ENCODE results near the gene MLH1. TPM values are rescaled to one million over a fixed set of nuclear protein-coding genes. Genes with fewer than 3 reads are reported as not detected.

The MLH1 gene
- total RNA-seq, 4 donors from 2014 or later = 19.4 to 38.0 (median 27.8) TPM

DNA sequence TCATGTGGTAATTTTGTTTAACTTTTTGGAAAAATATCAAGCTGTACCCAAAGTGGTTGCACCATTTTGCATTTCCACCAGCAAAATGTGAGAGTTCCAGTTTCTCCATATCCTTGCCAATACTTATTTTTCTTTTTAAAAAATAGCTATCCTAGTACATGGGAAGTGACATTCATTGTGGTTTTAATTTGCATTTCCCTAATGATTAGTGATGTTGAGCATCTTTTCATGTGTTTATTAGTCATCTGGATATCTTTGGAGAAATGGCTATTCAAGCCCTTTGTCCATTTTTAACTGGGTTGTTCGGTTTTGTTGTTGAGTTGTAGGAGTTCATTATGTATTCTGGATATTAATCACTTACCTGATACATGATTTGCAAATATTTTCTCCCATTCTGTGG is 29.0 kb upstream of the MLH1 start:
- peaks cover 0 to 4% (median 0%) of the 10 kb centered on the region in 4 donors for H3K4me1 ChIP-seq
- WGBS, 2 donors (ENCODE audit: low coverage in 1 of 2) = 91 to 97% methylated on average over 1 of the region's 1 CpG
- in situ Hi-C loops (cut with MboI; ENCODE audit: low pct_ligation_motif_present in 1 of 4, low pct_unique_long_range_greater_than_20kb in 1 of 4, low sequenced_read_pairs in 3 of 4) = loop anchor here in 2 of 4 donors (25.0 kb wide), 1 partner anchor 227 kb away; no protein-coding TSS in a partner anchor

GRCh38 chr3:36964817-36965216 is 28.5 kb upstream of the MLH1 start:
- no peak overlapping the region for H3K4me3 ChIP-seq
- DNase-seq = no peak
- no peak for TF ChIP-seq POLR2AphosphoS5 (IDR thresholded peaks at IDR 0.05)
- TF ChIP-seq CTCF (IDR thresholded peaks at IDR 0.05) = no peak
- no peak for TF ChIP-seq EP300 (IDR thresholded peaks at IDR 0.05; ENCODE audit: low read depth)
- TF ChIP-seq POLR2A (IDR thresholded peaks at IDR 0.05) = no peak
- no peaks in the 10 kb centered on the region for H3K36me3 ChIP-seq
- H3K4me1 ChIP-seq = peaks cover 0 to 5% (median 0%) of the 10 kb centered on the region in 4 donors
- H3K9me3 ChIP-seq = no peaks in the 10 kb centered on the region
- no peak overlapping the region for H3K27ac ChIP-seq
- H3K27me3 ChIP-seq = no peaks in the 10 kb centered on the region
- intact Hi-C loops (cut with DNase I; ENCODE audit: low total_unique reads) = no loop called here
- in situ Hi-C loops (cut with MboI; ENCODE audit: low pct_ligation_motif_present in 1 of 4, low pct_unique_long_range_greater_than_20kb in 1 of 4, low sequenced_read_pairs in 3 of 4) = loop anchor here in 2 of 4 donors (25.0 kb wide), 1 partner anchor 228 kb away; no protein-coding TSS in a partner anchor

More for the DNA sequence above, 29.0 kb upstream of the MLH1 start:
- no peaks in the 10 kb centered on the region for H3K36me3 ChIP-seq
- TF ChIP-seq CTCF (IDR thresholded peaks at IDR 0.05) = no peak
- no peak for TF ChIP-seq POLR2AphosphoS5 (IDR thresholded peaks at IDR 0.05)
- no peak for TF ChIP-seq POLR2A (IDR thresholded peaks at IDR 0.05)
- no peak for TF ChIP-seq EP300 (IDR thresholded peaks at IDR 0.05; ENCODE audit: low read depth)
- no peak for DNase-seq
- H3K27ac ChIP-seq = no peak overlapping the region
- intact Hi-C loops (cut with DNase I; ENCODE audit: low total_unique reads) = no loop called here
- H3K9me3 ChIP-seq = no peaks in the 10 kb centered on the region
- no peak overlapping the region for H3K4me3 ChIP-seq
- no peaks in the 10 kb centered on the region for H3K27me3 ChIP-seq

GRCh38 chr3:36965440-36965839 is 27.9 kb upstream of the MLH1 start:
- Histone ChIP-seq H3K9me3 (no peaks in the 10 kb centered on the region), H3K4me1 (peaks cover 0 to 4% (median 0%) of the 10 kb centered on the region in 4 donors), H3K4me3 (no peak overlapping the region), H3K36me3 (no peaks in the 10 kb centered on the region), H3K27me3 (no peaks in the 10 kb centered on the region), H3K27ac (no peak overlapping the region)
- in situ Hi-C loops (cut with MboI; ENCODE audit: low pct_ligation_motif_present in 1 of 4, low pct_unique_long_range_greater_than_20kb in 1 of 4, low sequenced_read_pairs in 3 of 4) = loop anchor here in 2 of 4 donors (25.0 kb wide), 1 partner anchor 228 kb away; no protein-coding TSS in a partner anchor
- WGBS, 2 donors (ENCODE audit: low coverage in 1 of 2) = 61 to 76% methylated on average over 2 to 3 of the region's 3 CpGs
- no peak for TF ChIP-seq POLR2A (IDR thresholded peaks at IDR 0.05)
- no peak for TF ChIP-seq CTCF (IDR thresholded peaks at IDR 0.05)
- TF ChIP-seq POLR2AphosphoS5 (IDR thresholded peaks at IDR 0.05) = no peak
- TF ChIP-seq EP300 (IDR thresholded peaks at IDR 0.05; ENCODE audit: low read depth) = no peak
- DNase-seq = no peak
- intact Hi-C loops (cut with DNase I; ENCODE audit: low total_unique reads) = no loop called here

- intact Hi-C loops (cut with DNase I; ENCODE audit: low total_unique reads) = loop anchor here (2.0 kb wide), 1 partner anchor 50 kb away; no protein-coding TSS in a partner anchor
- DNase-seq = no peak
- WGBS, 2 donors (ENCODE audit: low coverage in 1 of 2) = 90% methylated on average over 4 of the region's 4 CpGs
- H3K4me1 ChIP-seq = peaks cover 0 to 4% (median 0%) of the 10 kb centered on the region in 4 donors
- no peak overlapping the region for H3K4me3 ChIP-seq
- H3K36me3 ChIP-seq = no peaks in the 10 kb centered on the region
- H3K27ac ChIP-seq = no peak overlapping the region
- no peaks in the 10 kb centered on the region for H3K27me3 ChIP-seq
- TF ChIP-seq EP300 (IDR thresholded peaks at IDR 0.05; ENCODE audit: low read depth) (no peak), POLR2A (IDR thresholded peaks at IDR 0.05) (no peak), POLR2AphosphoS5 (IDR thresholded peaks at IDR 0.05) (no peak), CTCF (IDR thresholded peaks at IDR 0.05) (no peak)
- no peaks in the 10 kb centered on the region for H3K9me3 ChIP-seq
- in situ Hi-C loops (cut with MboI; ENCODE audit: low pct_ligation_motif_present in 1 of 4, low pct_unique_long_range_greater_than_20kb in 1 of 4, low sequenced_read_pairs in 3 of 4) = loop anchor here in 2 of 4 donors (25.0 kb wide), 1 partner anchor 232 kb away; no protein-coding TSS in a partner anchor
Observed at GRCh38 chr3:36969085-36969484, 24.2 kb upstream of the MLH1 start.

Data from transverse colon (tissue), 4 donors.